IMR-90 (cell line): Measurements from ENCODE around the gene DCHS2. TPM values are rescaled to one million over a fixed set of nuclear protein-coding genes. Genes with fewer than 3 reads are reported as not detected.

Experiments used
- ATAC-seq: fragments of 200-7000 bp; cut with Tn5 transposase; 2 replicates; pipeline ENCODE4 v1.9.1; 2020; ENCODE audit warnings: low read depth, mild to moderate bottlenecking, moderate library complexity
- BruUV-seq: library from RNA; stranded (reverse); fragments of 400-500 nt; replicated peaks from 2 replicates; lab custom pipeline; 2021; lab: Mats Ljungman, UMichigan
- CTCF ChIA-PET: fragments of 300-600 bp; formaldehyde crosslinking; extraction: SDS; loops from one replicate; lab custom pipeline; 2021; ENCODE audit warnings: antibody characterized with exemption; lab: Yijun Ruan, JAX
- POLR2A ChIA-PET: fragments of 300-600 bp; sonication (Branson Sonifier 250); formaldehyde crosslinking; loops from one replicate; lab custom pipeline; 2022; ENCODE audit warnings: antibody characterized with exemption; ENCODE audit not compliant: unreplicated experiment; lab: Charles Lee
- DNase-seq: peaks from one replicate; pipeline ENCODE4 v3.0.0; 2013
- H2AFZ ChIP-seq: replicated peaks from 2 replicates; pipeline ENCODE3; 2013; ENCODE audit warnings: low read length, mild to moderate bottlenecking; ENCODE audit not compliant: poor library complexity
- H2AK5ac ChIP-seq: 2 replicates; pipeline ENCODE4 v1.6.1; 2013; ENCODE audit warnings: low read depth, low read length, inconsistent platforms
- H2AK9ac ChIP-seq: replicated peaks from 2 replicates; pipeline ENCODE3; 2013; ENCODE audit warnings: mild to moderate bottlenecking, low read depth, low read length, moderate library complexity; ENCODE audit not compliant: poor library complexity
- H2BK120ac ChIP-seq: 2 replicates; pipeline ENCODE4 v1.6.1; 2013; ENCODE audit warnings: low read depth, low read length, inconsistent platforms
- H2BK15ac ChIP-seq: 3 replicates; pipeline ENCODE4 v1.6.1; 2013; ENCODE audit warnings: low read depth, low read length, inconsistent platforms
- H2BK20ac ChIP-seq: 2 replicates; pipeline ENCODE4 v1.6.1; 2013; ENCODE audit warnings: low read depth, mild to moderate bottlenecking, inconsistent platforms, low read length, moderate library complexity
- H2BK5ac ChIP-seq: 2 replicates; pipeline ENCODE4 v1.6.1; 2013; ENCODE audit warnings: mild to moderate bottlenecking, low read depth, low read length, inconsistent platforms; ENCODE audit not compliant: poor library complexity, severe bottlenecking
- H3K14ac ChIP-seq: replicated peaks from 2 replicates; pipeline ENCODE4 v1.6.1; 2013; ENCODE audit warnings: low read depth, low read length, inconsistent platforms
- H3K18ac ChIP-seq: 2 replicates; pipeline ENCODE4 v1.6.1; 2013; ENCODE audit warnings: low read depth, low read length, control low read depth
- H3K23ac ChIP-seq: 2 replicates; pipeline ENCODE4 v1.6.1; 2013; ENCODE audit warnings: low read depth, low read length, inconsistent platforms
- H3K27ac ChIP-seq: 2 replicates; pipeline ENCODE4 v1.5.1; 2013; ENCODE audit warnings: mild to moderate bottlenecking, control low read depth, low read length; ENCODE audit not compliant: insufficient read depth
- H3K27me3 ChIP-seq: 2 replicates; pipeline ENCODE4 v1.6.1; 2013; ENCODE audit warnings: low read length; ENCODE audit not compliant: control insufficient read depth, insufficient read depth
- H3K36me3 ChIP-seq: 2 replicates; pipeline ENCODE4 v1.6.1; 2013; ENCODE audit warnings: low read length, mixed read lengths; ENCODE audit not compliant: control insufficient read depth, insufficient read depth
- H3K4ac ChIP-seq: 2 replicates; pipeline ENCODE4 v1.6.1; 2013; ENCODE audit warnings: low read depth, low read length, inconsistent platforms
- H3K4me1 ChIP-seq: 2 replicates; pipeline ENCODE4 v1.6.1; 2013; ENCODE audit warnings: low read length, mixed read lengths; ENCODE audit not compliant: control insufficient read depth, insufficient read depth
- H3K4me2 ChIP-seq: 2 replicates; pipeline ENCODE4 v1.6.1; 2013; ENCODE audit warnings: low read depth, mild to moderate bottlenecking, control low read depth, low read length, moderate library complexity
- H3K4me3 ChIP-seq: 2 replicates; pipeline ENCODE4 v1.5.1; 2013; ENCODE audit warnings: low read depth, mild to moderate bottlenecking, control low read depth, low read length, moderate library complexity; ENCODE audit not compliant: insufficient read depth
- H3K56ac ChIP-seq: 2 replicates; pipeline ENCODE4 v1.6.1; 2013; ENCODE audit warnings: low read length, inconsistent platforms; ENCODE audit not compliant: insufficient read depth; ENCODE audit errors: extremely low read depth
- H3K79me1 ChIP-seq, 2 experiments: 2 replicates each; pipeline ENCODE4 v1.6.1; 2013; ENCODE audit warnings: low read length in 2 of 2, inconsistent platforms in 1 of 2, low read depth in 1 of 2
- H3K9ac ChIP-seq: 2 replicates; pipeline ENCODE4 v1.6.1; 2013; ENCODE audit warnings: low read depth, low read length, control low read depth
- H3K9me1 ChIP-seq: 2 replicates; pipeline ENCODE4 v1.6.1; 2013; ENCODE audit warnings: low read length, inconsistent platforms; ENCODE audit not compliant: insufficient read depth
- H3K9me3 ChIP-seq: 2 replicates; pipeline ENCODE4 v1.6.1; 2013; ENCODE audit warnings: low read length; ENCODE audit not compliant: control insufficient read depth, insufficient read depth
- H4K20me1 ChIP-seq: 2 replicates; pipeline ENCODE4 v1.6.1; 2013; ENCODE audit warnings: low read length, inconsistent platforms; ENCODE audit not compliant: insufficient read depth
- H4K5ac ChIP-seq: 2 replicates; pipeline ENCODE4 v1.6.1; 2013; ENCODE audit warnings: mild to moderate bottlenecking, low read depth, low read length, control low read depth
- H4K8ac ChIP-seq, 2 experiments: 2 replicates each; pipeline ENCODE4 v1.6.1; 2013; ENCODE audit warnings: low read depth in 2 of 2, low read length in 2 of 2, control low read depth in 1 of 2, inconsistent platforms in 1 of 2
- H4K91ac ChIP-seq: 2 replicates; pipeline ENCODE4 v1.6.1; 2013; ENCODE audit warnings: low read depth, low read length, inconsistent platforms; ENCODE audit not compliant: insufficient read depth
- FOS ChIP-seq: fragments of 150-350 bp; IDR thresholded peaks from 2 replicates; pipeline ENCODE4 v1.6.1; 2016; ENCODE audit warnings: low read depth, low read length
- WGBS, 2 experiments: methylation state at CpG; one replicate each; pipeline versions ENCODE4 v1.1.5 to v1.1.7; 2013; ENCODE audit warnings: missing lambda C conversion rate in 2 of 2; ENCODE audit not compliant: insufficient read length in 1 of 2; ENCODE audit errors: extremely low coverage in 2 of 2; 5-methylcytosine and 5-hydroxymethylcytosine counted together
- dilution Hi-C: fragments of 300-500 bp; cut with HindIII; formaldehyde crosslinking; loops from one replicate; pipeline ENCODE4 v1.14.3; 2018; ENCODE audit warnings: low sequenced_read_pairs; ENCODE audit not compliant: unreplicated experiment
- in situ Hi-C: fragments of 300-500 bp; cut with MboI; formaldehyde crosslinking; loops from 3 replicates; pipeline ENCODE4 v1.14.3; 2019; ENCODE audit warnings: low sequenced_read_pairs, inconsistent platforms, mixed read lengths
- intact Hi-C: fragments of 100-400 bp; cut with micrococcal nuclease; formaldehyde crosslinking; loops from 2 replicates; pipeline ENCODE4 v1.10.0; 2022
- polyA plus RNA-seq, 3 experiments: library from polyadenylated mRNA; depleted of rRNA; stranded (reverse); fragments of >200 nt; gene quantifications; 2 replicates each; pipeline ENCODE4 v1.2.3, GENCODE V29; 2012; ENCODE audit warnings: low replicate concordance in 1 of 3
- total RNA-seq: library from RNA; depleted of rRNA; stranded (reverse); fragments of >200 nt; gene quantifications from 2 replicates; pipeline ENCODE4 v1.2.3, GENCODE V29; 2012

The DCHS2 gene
- total and polyA plus RNA-seq, 2 of the 4 experiments (the other 2 are of a cell fraction): not detected

GRCh38 chr4:154292589-154292988, 199.0 kb downstream of the DCHS2 start:
- Histone ChIP-seq H3K4me2 (no peak overlapping the region), H3K9ac (no peak overlapping the region), H3K4ac (no peak overlapping the region), H2BK5ac (no peak overlapping the region), H2AFZ (no peak overlapping the region), H4K20me1 (no peaks in the 10 kb centered on the region), H3K36me3 (no peaks in the 10 kb centered on the region), H2AK9ac (no peak overlapping the region), H3K9me3 (no peaks in the 10 kb centered on the region; the same call in 1 of the 2 replicates), H2AK5ac (no peak overlapping the region), H3K14ac (no peak overlapping the region), H2BK15ac (no peak overlapping the region), H3K9me1 (no peaks in the 10 kb centered on the region), H3K79me1 (no peaks in the 10 kb centered on the region), H4K8ac (no peak overlapping the region), H2BK120ac (no peak overlapping the region), H4K5ac (no peak overlapping the region), H3K18ac (no peak overlapping the region), H3K4me1 (no peaks in the 10 kb centered on the region), H2BK20ac (no peak overlapping the region), H3K56ac (no peak overlapping the region), H3K23ac (no peak overlapping the region), H3K27me3 (no peaks in the 10 kb centered on the region), H3K4me3 (no peak overlapping the region), H3K27ac (no peak overlapping the region), H4K91ac (no peak overlapping the region)
- DNase-seq: no peak
- no peak for TF ChIP-seq FOS
- POLR2A ChIA-PET: no interaction called here
- no CpG with 5 or more reads among the region's 2 CpGs for WGBS, 2 experiments
- in situ Hi-C loops: no loop called here
- intact Hi-C loops: no loop called here
- CTCF ChIA-PET: no interaction called here
- no peak for ATAC-seq
- dilution Hi-C loops: no loop called here
- BruUV-seq: no TSS peak
